B cell (primary cell): ENCODE results near the gene WBP11. TPM values are rescaled to one million over a fixed set of nuclear protein-coding genes. Genes with fewer than 3 reads are reported as not detected.

Source experiments
- ATAC-seq: fragments of 200-7000 bp; cut with Tn5 transposase; one replicate; pipeline ENCODE4 v1.10.0; 2021; ENCODE audit warnings: low read depth, mild to moderate bottlenecking, moderate number of reproducible peaks, moderate library complexity
- CTCF ChIA-PET: fragments of 350-600 bp; sonication (Branson Sonifier 250); formaldehyde crosslinking; loops from one replicate; lab custom pipeline; 2021; ENCODE audit warnings: antibody characterized with exemption, inconsistent platforms; lab: Charles Lee
- POLR2A ChIA-PET: fragments of 350-600 bp; sonication (Branson Sonifier 250); formaldehyde crosslinking; loops from one replicate; lab custom pipeline; 2021; ENCODE audit warnings: antibody characterized with exemption; lab: Charles Lee
- DNase-seq: peaks from one replicate; pipeline ENCODE4 v3.0.0; 2013
- H2AFZ ChIP-seq: 2 replicates; pipeline ENCODE4 v1.6.1; 2012; ENCODE audit warnings: mild to moderate bottlenecking, low read depth, low read length; ENCODE audit not compliant: insufficient read depth, poor library complexity, severe bottlenecking
- H3K27ac ChIP-seq, 2 donors: 1 replicate in 1 of 2; 2 replicates in 1 of 2; pipeline ENCODE4 v1.5.1; 2012 to 2013; ENCODE audit warnings: low read length in 2 of 2, mild to moderate bottlenecking in 2 of 2, moderate library complexity in 1 of 2
- H3K27me3 ChIP-seq, 4 experiments: fragments of 200-600 bp in 1 of 4; sonication (generic) in 1 of 4; replicated peaks in 1 of 4; 1 replicate in 2 of 4; 2 replicates in 2 of 4; pipeline versions ENCODE4 v1.6.1 to v1.7.0; 2013 to 2016; ENCODE audit warnings: low read length in 3 of 4, mild to moderate bottlenecking in 2 of 4, mixed read lengths in 1 of 4, moderate library complexity in 1 of 4; ENCODE audit not compliant: insufficient read depth in 4 of 4, control insufficient read depth in 3 of 4; ENCODE audit errors: control extremely low read depth in 1 of 4
- H3K36me3 ChIP-seq, 2 experiments: replicated peaks in 1 of 2; 1 replicate in 1 of 2; 2 replicates in 1 of 2; pipeline versions ENCODE4 v1.6.1 to v1.7.1; 2013; ENCODE audit warnings: low read length in 1 of 2; ENCODE audit not compliant: insufficient read depth in 2 of 2, control insufficient read depth in 1 of 2; ENCODE audit errors: control extremely low read depth in 1 of 2, extremely low read depth in 1 of 2
- H3K4me1 ChIP-seq, 2 donors: fragments of 200-600 bp in 1 of 2; sonication (generic) in 1 of 2; 1 replicate in 1 of 2; 2 replicates in 1 of 2; pipeline versions ENCODE4 v1.5.1 to v1.6.1; 2013 to 2017; ENCODE audit warnings: low read length in 2 of 2; ENCODE audit not compliant: control insufficient read depth in 2 of 2, insufficient read depth in 2 of 2
- H3K4me2 ChIP-seq: replicated peaks from 2 replicates; pipeline ENCODE3; 2012; ENCODE audit warnings: mild to moderate bottlenecking, low read depth, low read length; ENCODE audit not compliant: poor library complexity, severe bottlenecking
- H3K4me3 ChIP-seq, 5 experiments: fragments of 200-600 bp in 1 of 5; sonication (generic) in 1 of 5; 1 replicate in 3 of 5; 2 replicates in 2 of 5; pipeline versions ENCODE4 v1.5.1 to v1.7.0; 2011 to 2016; ENCODE audit warnings: low read length in 4 of 5, mild to moderate bottlenecking in 4 of 5, low read depth in 2 of 5, control low read depth in 1 of 5, moderate library complexity in 1 of 5; ENCODE audit not compliant: insufficient read depth in 1 of 5; ENCODE audit errors: control extremely low read depth in 1 of 5, extremely low read depth in 1 of 5
- H3K79me2 ChIP-seq: fragments of 200-600 bp; sonication (generic); one replicate; pipeline ENCODE4 v1.6.0; 2016; ENCODE audit warnings: low read length; ENCODE audit not compliant: control insufficient read depth, insufficient read depth
- H3K9ac ChIP-seq: fragments of 200-600 bp; sonication (generic); 2 replicates; pipeline ENCODE4 v1.6.1; 2017; ENCODE audit warnings: mild to moderate bottlenecking, low read length, moderate library complexity
- H3K9me3 ChIP-seq, 3 donors: one replicate each; pipeline versions ENCODE4 v1.6.1 to v1.7.1; 2013; ENCODE audit warnings: low read length in 2 of 3; ENCODE audit not compliant: control insufficient read depth in 2 of 3, insufficient read depth in 1 of 3; ENCODE audit errors: control extremely low read depth in 1 of 3
- H4K20me1 ChIP-seq: 2 replicates; pipeline ENCODE4 v1.6.0; 2012; ENCODE audit warnings: mild to moderate bottlenecking, low read length; ENCODE audit not compliant: insufficient read depth, control insufficient read depth, poor library complexity, severe bottlenecking
- H3K27ac Mint-ChIP-seq: one replicate; pipeline ENCODE4 v1.8.0; 2021; ENCODE audit warnings: mixed read lengths
- H3K27me3 Mint-ChIP-seq: one replicate; pipeline ENCODE4 v1.8.0; 2021; ENCODE audit warnings: mixed read lengths
- H3K4me1 Mint-ChIP-seq: one replicate; pipeline ENCODE4 v1.8.0; 2021; ENCODE audit warnings: mixed read lengths
- H3K4me3 Mint-ChIP-seq: one replicate; pipeline ENCODE4 v1.8.0; 2021; ENCODE audit warnings: mixed read lengths
- H3K9me3 Mint-ChIP-seq: one replicate; pipeline ENCODE4 v1.8.0; 2022; ENCODE audit warnings: mixed read lengths; ENCODE audit not compliant: insufficient read depth
- CTCF ChIP-seq: fragments of 200-600 bp; IDR thresholded peaks from one replicate; pipeline ENCODE4 v1.8.0; 2022; ENCODE audit warnings: antibody characterized with exemption, mild to moderate bottlenecking
- EZH2 ChIP-seq: IDR thresholded peaks from 2 replicates; pipeline ENCODE4 v1.6.1; 2012; ENCODE audit warnings: borderline replicate concordance, low read depth, mild to moderate bottlenecking, moderate library complexity, low read length; ENCODE audit not compliant: insufficient read depth, poor library complexity, severe bottlenecking
- WGBS: methylation state at CpG from one replicate; pipeline ENCODE4 v1.1.5; 2013; ENCODE audit warnings: missing lambda C conversion rate; ENCODE audit not compliant: insufficient coverage; 5-methylcytosine and 5-hydroxymethylcytosine counted together
- intact Hi-C: fragments of 100-400 bp; cut with micrococcal nuclease; formaldehyde crosslinking; loops from one replicate; pipeline ENCODE4 v1.10.0; 2022
- polyA plus RNA-seq: library from polyadenylated mRNA; depleted of rRNA; stranded (reverse); fragments of >200 nt; gene quantifications from 2 replicates; pipeline ENCODE4 v1.2.3, GENCODE V29; 2012
- total RNA-seq, 2 donors: library from RNA; stranded (reverse); fragments of 120-200 nt in 1 of 2; gene quantifications; 1 replicate in 1 of 2; 2 replicates in 1 of 2; pipeline versions ENCODE4 v1.2.3 to v1.2.4, GENCODE V29; 2013 to 2022

Gene WBP11
- total and polyA plus RNA-seq, 2 donors (not counting 1 experiment from before 2014, with no cell fraction given), result 13.6 to 84.7 TPM

GRCh38 chr12:14776236-14776961, 26.9 kb downstream of the WBP11 start:
- ChIA-PET POLR2A (interaction anchor here (3.5 kb wide), 1 partner anchor 26 kb away, joined by 17 read pairs; the partner anchor contains the start of genes C12orf60 and WBP11), CTCF (interaction anchor here (0.6 to 2.6 kb wide), 7 partner anchors 8 to 445 kb away, joined by 3 to 9 read pairs (median 4); partner anchors contain the start of gene RERG)
- H4K20me1 ChIP-seq, result no peaks in the 10 kb centered on the region
- no peak overlapping the region for H3K4me2 ChIP-seq
- peaks cover 5% of the 10 kb centered on the region for H3K79me2 ChIP-seq
- H3K9me3 Mint-ChIP-seq, result no peaks in the 10 kb centered on the region
- ATAC-seq (no peak), DNase-seq (no peak)
- peaks cover 0 to 10% (median 0%) of the 10 kb centered on the region in 3 donors for H3K9me3 ChIP-seq
- H3K4me3 Mint-ChIP-seq, result no peak overlapping the region
- H3K4me1 ChIP-seq, result peaks cover 11 to 26% of the 10 kb centered on the region in 2 donors
- H3K27me3 ChIP-seq, result no peaks in the 10 kb centered on the region
- intact Hi-C loops, result no loop called here
- H3K4me1 Mint-ChIP-seq, result peaks cover 36% of the 10 kb centered on the region
- no peak overlapping the region for H3K9ac ChIP-seq
- no peaks in the 10 kb centered on the region for H3K36me3 ChIP-seq
- no peak overlapping the region for H3K27ac Mint-ChIP-seq
- no peak overlapping the region for H3K27ac ChIP-seq
- H2AFZ ChIP-seq, result no peak overlapping the region
- H3K4me3 ChIP-seq, result no peak overlapping the region
- H3K27me3 Mint-ChIP-seq, result no peaks in the 10 kb centered on the region
- TF ChIP-seq CTCF (peak; percentile 38), EZH2 (no peak)
- 100% methylated on average over 3 of the region's 5 CpGs for WGBS

DNA sequence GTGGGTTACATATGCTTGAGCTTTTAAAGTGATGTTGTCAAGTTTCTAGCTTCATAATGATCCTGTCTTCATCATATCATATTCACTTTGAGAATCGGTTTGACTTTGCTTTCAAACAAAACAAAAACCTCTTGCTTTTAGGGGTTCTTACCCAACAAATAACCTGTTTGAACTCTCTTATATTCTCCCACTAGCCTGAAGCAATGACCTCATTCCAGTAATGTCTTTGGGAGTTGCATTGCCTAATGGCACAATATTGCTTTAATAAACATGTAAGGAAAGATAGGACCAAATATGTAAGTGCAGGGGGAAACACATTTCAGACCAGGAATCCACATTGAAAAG, 27.7 kb downstream of the WBP11 start:
- H3K4me3 Mint-ChIP-seq, result peak overlapping the region; percentile 100
- ATAC-seq (no peak), DNase-seq (no peak)
- Histone ChIP-seq H3K27ac (peak overlapping the region in 1 of 2 donors; percentile 71), H3K4me3 (peak overlapping the region in 1 of 5 experiments; percentile 82), H3K27me3 (no peaks in the 10 kb centered on the region), H3K36me3 (no peaks in the 10 kb centered on the region), H4K20me1 (no peaks in the 10 kb centered on the region), H3K4me1 (peaks cover 14 to 30% of the 10 kb centered on the region in 2 donors), H3K9me3 (peaks cover 0 to 10% (median 0%) of the 10 kb centered on the region in 3 donors), H2AFZ (peak overlapping the region; percentile 92), H3K4me2 (peak overlapping the region; percentile 92), H3K79me2 (peaks cover 5% of the 10 kb centered on the region), H3K9ac (no peak overlapping the region)
- CTCF ChIA-PET, result interaction anchor here (0.6 to 3.5 kb wide), 9 partner anchors 9 to 446 kb away, joined by 3 to 9 read pairs (median 7); partner anchors contain the start of gene ATF7IP
- H3K27me3 Mint-ChIP-seq, result no peaks in the 10 kb centered on the region
- intact Hi-C loops, result no loop called here
- POLR2A ChIA-PET, result interaction anchor here (1.2 to 3.5 kb wide), 2 partner anchors 24 to 27 kb away, joined by 3 to 17 read pairs; partner anchors contain the start of genes C12orf60 and WBP11
- WGBS, result no CpG with 5 or more reads among the region's 1 CpG
- TF ChIP-seq CTCF, result no peak
- TF ChIP-seq EZH2, result no peak
- H3K4me1 Mint-ChIP-seq, result peaks cover 40% of the 10 kb centered on the region
- H3K9me3 Mint-ChIP-seq, result no peaks in the 10 kb centered on the region
- H3K27ac Mint-ChIP-seq, result peak overlapping the region; percentile 99
